ENCODE data around the gene TSPAN10.

TSPAN10 gene

GRCh38 chr17:81636505-81637288 lies at the start of gene TSPAN10, which contains the start of gene NPLOC4:
Gene TSPAN10, plus strand, starts transcription at chr17:81637196. Its CDS starts 5,217 bp downstream, at chr17:81642413.
Gene NPLOC4, minus strand, starts transcription at chr17:81637112. Its CDS starts 182 bp downstream, at chr17:81636930.
- peak; percentile 97 for DNase-seq (ENCODE audit: low spot score)
- in situ Hi-C loops (cut with MboI; ENCODE audit: low pct_unique_long_range_greater_than_20kb, low sequenced_read_pairs, unreplicated experiment): no loop called here
- no peak for TF ChIP-seq CTCF (IDR thresholded peaks at IDR 0.05; ENCODE audit: extremely low read depth, insufficient read depth, missing control alignments)

DNA sequence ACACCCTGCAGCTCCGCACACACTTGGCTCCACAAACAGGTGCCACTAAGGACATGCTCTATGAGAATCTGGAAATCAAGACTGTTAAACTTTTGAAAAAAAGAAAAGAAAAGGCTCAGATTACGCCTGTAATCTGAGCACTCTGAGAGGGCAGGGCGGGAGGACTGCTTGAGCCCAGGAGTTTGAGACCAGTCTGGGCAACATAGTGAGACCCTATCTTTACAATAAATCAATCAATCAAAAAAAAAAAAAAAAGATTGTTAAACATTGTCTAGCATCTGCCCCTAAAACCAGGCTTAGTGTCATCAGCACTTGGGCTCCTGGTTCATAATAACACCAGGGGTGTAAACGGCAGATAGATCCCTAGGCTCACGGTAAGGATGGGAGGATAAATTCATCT lies 47.4 kb upstream of the TSPAN10 start:
- TF ChIP-seq CTCF (IDR thresholded peaks at IDR 0.05; ENCODE audit: extremely low read depth, insufficient read depth, missing control alignments): no peak
- DNase-seq (ENCODE audit: low spot score): no peak
- in situ Hi-C loops (cut with MboI; ENCODE audit: low pct_unique_long_range_greater_than_20kb, low sequenced_read_pairs, unreplicated experiment): no loop called here

GRCh38 chr17:81590121-81590520 lies 46.9 kb upstream of the TSPAN10 start:
- no peak for TF ChIP-seq CTCF (IDR thresholded peaks at IDR 0.05; ENCODE audit: extremely low read depth, insufficient read depth, missing control alignments)
- in situ Hi-C loops (cut with MboI; ENCODE audit: low pct_unique_long_range_greater_than_20kb, low sequenced_read_pairs, unreplicated experiment): no loop called here
- no peak for DNase-seq (ENCODE audit: low spot score)

DNA sequence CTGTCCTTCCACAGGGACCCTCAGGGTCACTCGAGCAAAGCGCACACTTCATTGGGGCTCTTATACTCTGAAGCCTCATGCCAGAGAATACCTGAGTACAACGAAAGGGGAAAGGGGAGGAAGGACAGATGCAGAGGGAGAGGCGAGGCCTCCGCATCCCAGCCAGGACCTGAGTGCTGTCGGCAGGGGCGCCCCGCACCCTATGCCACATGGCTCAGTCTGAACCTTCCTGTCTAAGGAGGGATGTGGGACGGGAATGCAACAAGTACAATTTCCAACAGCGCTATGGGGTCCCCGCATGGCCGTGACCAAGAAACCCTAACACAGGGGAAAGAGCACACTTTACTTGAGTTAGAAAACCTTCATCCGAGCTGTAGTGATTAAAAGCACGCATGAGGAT lies 45.0 kb upstream of the TSPAN10 start:
- DNase-seq (ENCODE audit: low spot score): no peak
- TF ChIP-seq CTCF (IDR thresholded peaks at IDR 0.05; ENCODE audit: extremely low read depth, insufficient read depth, missing control alignments): no peak
- in situ Hi-C loops (cut with MboI; ENCODE audit: low pct_unique_long_range_greater_than_20kb, low sequenced_read_pairs, unreplicated experiment): no loop called here

DNA sequence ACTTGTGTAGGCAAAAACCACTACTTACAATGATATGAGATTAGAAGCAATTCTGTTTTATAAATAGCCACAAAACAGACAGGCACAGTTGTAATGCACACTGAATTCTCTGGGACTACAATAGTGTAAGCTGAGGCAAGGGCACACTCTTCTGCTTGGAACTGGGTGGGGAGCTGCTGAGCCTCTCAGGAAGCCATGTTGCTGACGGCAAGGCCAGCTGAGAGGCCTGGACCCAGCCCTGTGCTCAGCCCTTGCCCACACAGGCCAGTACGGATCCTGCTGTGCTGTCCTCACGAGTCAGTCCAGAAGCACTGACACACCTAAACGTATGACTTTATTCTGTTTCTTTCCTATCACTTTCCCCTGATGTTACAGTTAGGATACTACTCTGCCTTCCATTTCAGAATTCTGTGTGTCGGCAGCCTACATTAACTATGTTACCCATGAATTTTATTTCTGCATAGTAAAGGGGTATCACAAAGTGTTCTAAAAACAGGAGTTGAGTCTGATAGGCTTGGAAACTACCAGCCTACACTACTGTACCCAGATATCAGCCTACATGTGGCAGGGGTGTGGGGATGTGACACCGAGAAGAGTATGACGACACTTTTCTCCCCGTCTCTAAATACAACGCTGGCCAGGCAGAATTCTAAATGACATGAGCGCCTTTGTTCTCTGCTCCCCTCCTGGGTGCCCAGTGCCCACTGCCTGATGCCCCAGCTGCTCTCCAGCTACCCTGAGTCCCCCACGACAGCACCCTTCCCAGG lies 43.7 kb upstream of the TSPAN10 start:
- TF ChIP-seq CTCF (IDR thresholded peaks at IDR 0.05; ENCODE audit: extremely low read depth, insufficient read depth, missing control alignments): no peak
- in situ Hi-C loops (cut with MboI; ENCODE audit: low pct_unique_long_range_greater_than_20kb, low sequenced_read_pairs, unreplicated experiment): no loop called here
- no peak for DNase-seq (ENCODE audit: low spot score)

DNA sequence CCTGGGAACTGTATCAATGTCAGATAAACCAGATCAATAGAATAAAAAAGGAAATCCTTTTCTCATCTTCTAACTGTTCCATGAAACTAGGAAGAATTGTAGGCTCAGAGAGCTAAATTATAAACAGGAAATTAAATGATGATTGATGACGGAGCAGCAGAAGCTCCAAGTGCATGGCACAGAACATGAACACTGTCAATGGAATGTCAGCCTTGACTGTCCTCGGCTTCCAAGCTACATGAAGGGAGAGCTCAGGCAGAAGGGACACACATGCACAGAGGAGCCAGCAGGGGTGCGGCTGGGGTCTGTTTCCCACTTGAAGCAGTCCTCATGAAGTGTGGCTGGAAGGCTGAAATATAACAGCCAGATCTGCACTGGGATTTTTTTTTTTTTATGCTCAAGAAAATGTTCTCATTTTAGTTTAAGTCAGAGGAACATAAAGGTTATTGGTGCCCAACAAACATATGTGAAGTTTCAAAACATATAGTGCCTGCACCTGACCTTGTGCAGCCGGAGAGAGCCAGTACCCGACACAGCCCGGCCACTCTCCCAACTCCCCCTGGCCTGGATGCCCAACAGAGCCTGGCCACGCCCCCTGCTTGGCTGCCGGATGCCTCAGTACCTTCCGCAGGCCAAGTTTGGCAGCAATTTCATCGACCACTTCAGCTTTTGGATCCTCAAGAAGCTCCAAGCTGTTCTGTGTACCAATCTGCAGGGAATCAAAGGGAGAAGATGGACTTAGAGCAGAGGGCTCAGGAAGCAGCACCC lies 37.1 kb upstream of the TSPAN10 start:
- no peak for DNase-seq (ENCODE audit: low spot score)
- in situ Hi-C loops (cut with MboI; ENCODE audit: low pct_unique_long_range_greater_than_20kb, low sequenced_read_pairs, unreplicated experiment): no loop called here
- no peak for TF ChIP-seq CTCF (IDR thresholded peaks at IDR 0.05; ENCODE audit: extremely low read depth, insufficient read depth, missing control alignments)

Data from GM13977 (cell line).